ENCODE measurements around the gene KIAA1217.
"Not testable (repeated sequence)": the region's sequence is repeated elsewhere in the genome, so short reads cannot be mapped to it uniquely, and the experiment has no call there.

KIAA1217 gene

GRCh38 chr10:24299578-24300260 is 90.8 kb downstream of the KIAA1217 start:
- DNase-seq, result no peak

DNA sequence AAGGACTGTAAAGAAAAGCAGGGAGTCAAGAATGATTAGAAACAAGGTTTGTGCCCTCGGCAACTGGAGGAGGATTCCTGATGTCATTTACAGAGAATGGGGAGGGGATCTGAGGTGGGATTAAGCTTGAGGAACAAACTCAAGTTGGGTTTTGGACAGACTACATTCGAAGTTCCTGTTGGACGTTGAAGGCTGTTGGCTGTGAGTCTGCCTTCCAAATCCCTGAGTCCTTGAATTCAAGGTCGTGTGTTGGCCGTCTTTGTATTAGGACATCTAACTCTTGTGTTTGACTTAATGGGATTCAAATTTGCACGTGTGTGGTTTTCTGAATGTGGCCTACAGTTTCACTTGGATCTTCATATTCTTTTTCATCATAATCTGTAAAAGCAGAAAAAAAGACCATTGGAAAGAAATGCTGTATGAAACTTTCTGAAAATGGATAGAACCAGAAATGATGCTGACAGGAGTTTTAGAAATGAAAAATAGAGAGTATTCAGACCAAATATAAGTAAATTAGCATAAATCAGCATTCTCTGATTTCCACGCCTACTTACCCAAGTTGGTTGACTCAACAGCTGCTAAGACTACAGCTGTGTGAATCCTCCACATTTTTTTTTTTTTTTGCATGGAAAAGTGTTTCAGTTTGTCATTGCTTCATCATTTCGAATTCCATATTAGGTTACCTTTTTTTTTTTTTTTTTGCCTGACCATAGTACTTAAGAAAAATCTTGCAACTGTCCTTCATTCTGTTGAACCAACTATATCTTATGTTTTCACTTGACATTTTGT is 94.8 kb downstream of the KIAA1217 start:
- no peak for DNase-seq

- no peak for DNase-seq
These were observed 96.9 kb downstream of the KIAA1217 start for GRCh38 chr10:24305551-24306506.

- DNase-seq, result no peak
These were observed 97.6 kb downstream of the KIAA1217 start for GRCh38 chr10:24306507-24306875.

- no peak for DNase-seq
These were observed 98.2 kb downstream of the KIAA1217 start for GRCh38 chr10:24307116-24307515.

GRCh38 chr10:24307696-24308485 is 99.0 kb downstream of the KIAA1217 start:
- DNase-seq, result no peak

DNA sequence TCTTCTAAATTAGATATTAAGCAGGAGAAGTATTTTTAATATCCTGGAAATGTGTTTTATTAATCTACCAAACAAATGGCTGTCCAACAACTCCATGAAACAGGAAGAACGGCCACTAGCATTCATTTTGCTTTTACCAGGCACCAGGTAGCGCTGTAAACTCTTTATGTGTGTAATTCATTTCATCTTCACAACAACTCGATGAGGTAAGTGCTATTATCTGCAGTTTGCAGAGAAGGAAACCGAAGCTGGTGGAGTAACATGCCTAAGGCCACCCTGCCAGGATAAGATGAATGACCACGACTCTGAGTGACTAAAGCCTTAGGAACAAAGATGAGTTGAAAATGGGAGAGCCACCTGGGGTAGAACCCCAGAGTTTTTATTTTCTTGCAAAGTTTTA is 101.2 kb downstream of the KIAA1217 start:
- no peak for DNase-seq

- DNase-seq, result no peak
These were observed 103.0 kb downstream of the KIAA1217 start for GRCh38 chr10:24311888-24312287.

GRCh38 chr10:24313283-24313682 is 104.3 kb downstream of the KIAA1217 start:
- peak; percentile 70 for DNase-seq

DNA sequence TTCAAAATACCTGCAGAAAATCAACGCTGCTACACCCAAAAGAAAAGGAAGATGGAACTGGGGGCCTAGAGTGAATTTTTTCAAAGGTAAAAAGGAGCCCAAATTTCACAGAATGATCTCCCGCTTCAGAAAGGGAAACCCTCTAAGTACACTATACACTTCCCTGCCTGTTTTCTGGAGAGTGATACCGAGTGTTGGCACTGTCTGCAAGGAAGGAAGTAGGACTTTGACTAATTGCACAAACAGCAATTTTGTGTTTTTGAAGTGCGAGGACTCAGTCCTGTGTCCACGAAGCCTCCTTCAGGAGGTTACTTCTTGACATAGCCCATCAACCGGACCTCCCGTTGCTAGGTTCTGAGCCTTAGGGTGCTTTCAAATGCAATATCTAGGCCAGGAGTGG is 106.3 kb downstream of the KIAA1217 start:
- no peak for DNase-seq

GRCh38 chr10:24318517-24318916 is 109.6 kb downstream of the KIAA1217 start:
- DNase-seq, result no peak

DNA sequence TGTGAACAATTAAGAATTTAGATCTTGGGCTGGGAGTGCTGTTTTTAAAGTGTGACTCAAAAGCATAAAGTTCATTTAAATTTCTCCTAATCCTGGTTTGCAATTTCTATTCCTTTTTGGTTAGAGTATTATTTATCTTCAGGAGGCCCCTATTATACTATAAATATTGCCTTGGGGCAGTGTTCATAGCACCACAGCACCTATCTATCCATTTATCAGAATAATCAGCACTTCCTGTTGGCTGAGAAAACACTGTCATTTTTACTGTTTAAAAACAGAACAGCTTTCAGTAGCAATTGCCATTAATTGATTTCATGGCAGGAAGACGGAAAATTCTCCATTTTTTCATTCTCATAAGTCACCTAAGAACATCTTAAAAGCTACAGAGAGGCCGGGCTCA is 111.4 kb downstream of the KIAA1217 start:
- no peak for DNase-seq

- no peak for DNase-seq
These were observed 115.7 kb downstream of the KIAA1217 start for GRCh38 chr10:24324651-24325050.

- peak; percentile 33 for DNase-seq
These were observed 122.5 kb downstream of the KIAA1217 start for GRCh38 chr10:24331457-24331856.

GRCh38 chr10:24333736-24334135 is 124.8 kb downstream of the KIAA1217 start:
- no peak for DNase-seq

DNA sequence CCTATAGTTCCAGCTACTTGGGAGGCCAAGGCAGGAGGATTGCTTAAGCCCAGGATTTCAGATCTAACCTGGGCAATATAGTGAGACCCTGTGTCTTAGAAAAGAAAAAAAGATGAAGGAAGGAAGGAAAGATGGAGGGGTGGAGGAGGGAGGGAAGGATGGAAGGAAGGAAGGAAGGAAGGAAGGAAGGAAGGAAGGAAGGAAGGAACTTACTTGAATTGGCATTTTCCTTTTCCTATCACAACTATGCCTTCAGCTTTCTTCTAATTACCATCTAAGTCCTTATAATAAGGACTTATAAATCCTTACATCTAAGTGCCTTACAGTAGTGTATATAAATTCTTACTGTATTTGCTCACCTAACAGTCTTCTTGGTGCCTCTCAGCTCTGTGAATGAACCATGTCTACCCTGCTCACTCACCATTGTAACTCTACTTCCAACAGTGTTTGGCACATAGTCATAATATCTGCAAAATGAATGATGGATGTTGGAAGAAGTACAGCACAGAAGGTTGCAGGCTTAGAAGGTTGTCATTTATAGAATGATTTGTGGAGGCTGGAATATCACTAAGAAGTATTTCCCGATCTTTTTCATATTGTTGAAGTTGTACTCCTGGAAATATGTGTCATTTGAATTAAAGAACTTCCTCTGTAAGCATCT is 125.5 kb downstream of the KIAA1217 start:
- no peak for DNase-seq

DNA sequence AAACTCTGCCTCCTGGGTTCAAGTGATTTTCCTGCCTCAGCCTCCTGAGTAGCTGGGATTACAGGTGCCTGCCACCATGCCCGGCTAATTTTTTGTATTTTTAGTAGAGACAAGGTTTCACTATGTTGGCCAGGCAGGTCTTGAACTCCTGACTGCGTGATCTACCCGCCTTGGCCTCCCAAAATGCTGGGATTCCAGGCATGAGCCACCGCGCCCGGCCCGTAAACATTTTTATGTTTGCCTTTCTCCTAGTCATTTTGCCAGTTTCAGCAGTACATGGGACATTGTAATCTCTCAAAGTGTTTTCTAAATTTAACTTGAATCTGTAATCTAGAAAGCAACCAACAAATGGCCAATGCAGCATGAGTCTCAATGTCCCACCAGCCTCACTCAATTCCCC is 128.8 kb downstream of the KIAA1217 start:
- DNase-seq, result not testable (repeated sequence)

DNA sequence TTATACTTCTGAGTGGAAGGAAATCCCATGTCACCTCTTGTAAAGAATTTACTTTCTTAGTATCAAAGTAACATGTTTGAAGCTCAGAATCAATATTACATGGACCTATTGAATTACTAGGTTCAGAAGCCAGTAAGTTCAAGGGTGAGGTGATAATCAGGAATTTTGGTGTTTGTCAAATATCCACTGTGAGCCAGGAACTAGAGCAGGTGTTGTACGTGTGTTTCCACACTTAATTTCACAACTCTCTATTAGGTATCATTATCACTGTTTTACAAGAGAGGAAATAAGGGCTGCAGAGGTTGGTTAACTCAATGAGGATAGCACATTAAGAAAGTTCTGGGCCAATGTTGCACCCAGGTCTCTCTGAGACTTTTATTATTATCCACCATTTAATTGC is 130.4 kb downstream of the KIAA1217 start:
- DNase-seq, result no peak

GRCh38 chr10:24340446-24340845 is 131.5 kb downstream of the KIAA1217 start:
- no peak for DNase-seq

DNA sequence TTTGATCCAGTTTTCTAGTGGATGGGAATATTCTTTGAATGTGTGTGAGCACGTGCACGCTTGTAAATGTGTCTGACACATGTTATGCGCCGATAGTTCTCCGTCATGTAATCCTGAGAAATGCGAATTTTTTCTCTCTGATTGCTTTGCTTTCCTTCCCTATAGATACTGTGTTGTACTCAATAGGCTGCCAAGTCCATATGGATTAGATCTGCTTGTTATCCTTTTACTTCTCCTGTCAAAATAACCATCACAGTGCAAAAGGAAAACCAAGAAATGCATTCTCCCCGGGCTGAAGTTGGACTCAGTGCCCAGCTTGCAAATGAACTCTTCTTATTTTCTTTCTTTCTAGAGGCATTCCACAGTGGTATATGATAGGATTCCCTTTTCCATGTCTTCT is 131.9 kb downstream of the KIAA1217 start:
- DNase-seq, result no peak

GRCh38 chr10:24341371-24341770 is 132.4 kb downstream of the KIAA1217 start:
- DNase-seq, result no peak

DNA sequence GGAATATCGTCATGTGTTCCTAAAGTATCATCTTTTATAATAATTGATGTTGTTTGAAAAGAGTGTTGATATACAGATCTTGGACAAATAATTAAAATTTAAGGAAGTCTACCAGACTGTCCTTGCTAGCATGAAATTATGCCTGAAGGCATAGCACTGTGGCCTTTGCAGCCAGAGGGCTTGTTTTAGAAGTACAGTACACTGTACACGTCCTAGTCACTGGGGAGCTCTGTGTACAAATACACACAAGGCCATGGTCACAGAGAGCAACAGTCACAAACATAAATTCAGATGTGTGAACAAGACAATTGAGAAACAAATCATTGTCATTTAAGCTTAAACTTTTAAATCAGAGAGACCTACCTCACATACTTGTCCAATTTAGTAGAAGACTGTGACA is 133.0 kb downstream of the KIAA1217 start:
- DNase-seq, result no peak

Data from DMS79 (cell line).